22Rv1 (cell line): ENCODE measurements around the gene CCDC170.

ENCODE experiments used
- CTCF ChIP-seq: fragments of 450-650 bp; IDR thresholded peaks from 2 replicates; pipeline ENCODE4 v1.5.1; 2017; ENCODE audit warnings: mild to moderate bottlenecking
- ZFX ChIP-seq: fragments of 450-650 bp; IDR thresholded peaks from 2 replicates; pipeline ENCODE4 v1.6.1; 2017; ENCODE audit warnings: antibody characterized with exemption, borderline replicate concordance

DNA sequence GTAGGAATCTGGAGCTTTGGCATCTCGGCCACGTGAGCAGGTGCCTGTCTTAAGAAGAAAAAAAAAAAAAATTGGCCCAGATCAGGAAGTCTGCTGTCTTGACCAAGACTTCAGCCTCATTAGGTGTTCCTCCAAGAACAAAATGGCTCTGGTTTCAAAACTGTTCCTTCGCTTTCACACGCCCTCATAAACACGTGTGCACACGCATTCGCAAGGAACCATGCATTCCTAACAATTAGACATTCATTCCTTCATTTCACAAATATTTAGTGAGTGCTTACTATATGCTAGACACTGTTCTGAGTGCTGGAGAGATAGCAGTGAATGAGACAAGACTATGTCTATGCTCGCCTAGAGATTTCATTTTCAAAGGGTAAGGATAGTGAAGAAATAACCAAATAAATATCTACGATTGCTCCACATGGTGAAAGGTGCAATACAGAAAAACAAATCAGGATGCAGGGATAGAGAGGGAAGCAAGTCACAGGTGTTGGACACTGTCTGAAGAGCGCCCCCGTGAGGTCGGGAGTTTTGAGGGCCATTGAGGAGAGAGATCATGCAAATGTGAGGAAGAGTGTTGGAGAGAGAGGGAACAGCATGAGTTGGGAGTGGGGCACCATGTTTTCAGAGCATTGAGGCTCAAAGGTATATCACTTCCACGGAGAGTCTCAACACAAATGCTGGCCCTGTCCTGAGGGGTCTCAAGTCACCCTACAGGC, 53.3 kb downstream of the CCDC170 start:
- TF ChIP-seq CTCF (peak; percentile 60), ZFX (no peak)
